Parathyroid adenoma (tissue), 2 donors: ENCODE data around the gene VSIG10.

Source experiments
- H2AFZ ChIP-seq: fragments of 300-600 bp; sonication (generic); one replicate; pipeline ENCODE4 v1.7.0; 2017; ENCODE audit warnings: antibody characterized with exemption, mild to moderate bottlenecking
- H3K27ac ChIP-seq: fragments of 300-600 bp; sonication (generic); one replicate; pipeline ENCODE4 v1.7.0; 2017
- H3K27me3 ChIP-seq: fragments of 300-600 bp; sonication (generic); one replicate; pipeline ENCODE4 v1.7.0; 2017; ENCODE audit warnings: low read length; ENCODE audit not compliant: control insufficient read depth, insufficient read depth
- H3K36me3 ChIP-seq: fragments of 300-600 bp; sonication (generic); one replicate; pipeline ENCODE4 v1.7.0; 2017; ENCODE audit warnings: low read length; ENCODE audit not compliant: control insufficient read depth, insufficient read depth
- H3K4me1 ChIP-seq: fragments of 300-600 bp; sonication (generic); one replicate; pipeline ENCODE4 v1.7.0; 2017; ENCODE audit warnings: control low read depth
- H3K4me2 ChIP-seq: fragments of 300-600 bp; sonication (generic); one replicate; pipeline ENCODE4 v1.7.0; 2017; ENCODE audit warnings: low read length
- H3K4me3 ChIP-seq: fragments of 300-600 bp; sonication (generic); one replicate; pipeline ENCODE4 v1.7.0; 2017; ENCODE audit warnings: low read depth, low read length
- H3K79me2 ChIP-seq: fragments of 300-600 bp; sonication (generic); one replicate; pipeline ENCODE4 v1.7.0; 2017; ENCODE audit warnings: control low read depth
- H3K9ac ChIP-seq: fragments of 300-600 bp; sonication (generic); one replicate; pipeline ENCODE4 v1.7.0; 2017; ENCODE audit warnings: mild to moderate bottlenecking
- H3K9me3 ChIP-seq: fragments of 300-600 bp; sonication (generic); one replicate; pipeline ENCODE4 v1.7.0; 2017; ENCODE audit warnings: low read length; ENCODE audit not compliant: control insufficient read depth
- TF ChIP-seq, protein P1 (sequence below): fragments of 300-600 bp; sonication (generic); IDR thresholded peaks from one replicate; pipeline ENCODE4 v1.7.0; 2017; ENCODE audit warnings: antibody characterized with exemption, mild to moderate bottlenecking
- donor health status: primary hyperparathyroidism.

Gene VSIG10

DNA sequence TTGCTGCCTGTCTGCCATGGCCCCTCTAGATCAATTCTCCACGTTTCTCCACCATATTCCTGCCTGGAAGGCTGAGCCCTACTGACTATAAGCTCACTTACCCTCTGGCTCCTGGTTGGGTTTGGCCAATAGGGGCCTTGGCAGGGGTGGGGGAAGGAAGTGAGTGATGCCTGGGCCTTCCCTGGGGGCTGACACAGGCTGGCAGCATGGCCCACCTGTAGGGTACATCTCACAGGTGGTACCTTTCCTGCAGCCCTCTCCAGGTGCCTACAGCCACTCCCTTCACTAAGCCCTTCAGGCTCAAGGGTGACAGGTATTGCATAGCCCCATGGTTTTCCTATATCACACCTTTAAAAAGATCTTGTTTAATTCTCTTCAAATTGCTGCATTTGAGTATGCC is 83.8 kb downstream of the VSIG10 start:
- no peak overlapping the region for H3K4me2 ChIP-seq
- peaks cover 3% of the 10 kb centered on the region for H3K4me1 ChIP-seq
- H3K4me3 ChIP-seq: no peak overlapping the region
- H3K36me3 ChIP-seq: no peaks in the 10 kb centered on the region
- no peak overlapping the region for H2AFZ ChIP-seq
- TF ChIP-seq, protein P1, sequence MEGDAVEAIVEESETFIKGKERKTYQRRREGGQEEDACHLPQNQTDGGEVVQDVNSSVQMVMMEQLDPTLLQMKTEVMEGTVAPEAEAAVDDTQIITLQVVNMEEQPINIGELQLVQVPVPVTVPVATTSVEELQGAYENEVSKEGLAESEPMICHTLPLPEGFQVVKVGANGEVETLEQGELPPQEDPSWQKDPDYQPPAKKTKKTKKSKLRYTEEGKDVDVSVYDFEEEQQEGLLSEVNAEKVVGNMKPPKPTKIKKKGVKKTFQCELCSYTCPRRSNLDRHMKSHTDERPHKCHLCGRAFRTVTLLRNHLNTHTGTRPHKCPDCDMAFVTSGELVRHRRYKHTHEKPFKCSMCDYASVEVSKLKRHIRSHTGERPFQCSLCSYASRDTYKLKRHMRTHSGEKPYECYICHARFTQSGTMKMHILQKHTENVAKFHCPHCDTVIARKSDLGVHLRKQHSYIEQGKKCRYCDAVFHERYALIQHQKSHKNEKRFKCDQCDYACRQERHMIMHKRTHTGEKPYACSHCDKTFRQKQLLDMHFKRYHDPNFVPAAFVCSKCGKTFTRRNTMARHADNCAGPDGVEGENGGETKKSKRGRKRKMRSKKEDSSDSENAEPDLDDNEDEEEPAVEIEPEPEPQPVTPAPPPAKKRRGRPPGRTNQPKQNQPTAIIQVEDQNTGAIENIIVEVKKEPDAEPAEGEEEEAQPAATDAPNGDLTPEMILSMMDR: no peak
- no peak overlapping the region for H3K27ac ChIP-seq
- H3K9me3 ChIP-seq: no peaks in the 10 kb centered on the region
- H3K79me2 ChIP-seq: no peaks in the 10 kb centered on the region
- no peak overlapping the region for H3K9ac ChIP-seq
- no peaks in the 10 kb centered on the region for H3K27me3 ChIP-seq

DNA sequence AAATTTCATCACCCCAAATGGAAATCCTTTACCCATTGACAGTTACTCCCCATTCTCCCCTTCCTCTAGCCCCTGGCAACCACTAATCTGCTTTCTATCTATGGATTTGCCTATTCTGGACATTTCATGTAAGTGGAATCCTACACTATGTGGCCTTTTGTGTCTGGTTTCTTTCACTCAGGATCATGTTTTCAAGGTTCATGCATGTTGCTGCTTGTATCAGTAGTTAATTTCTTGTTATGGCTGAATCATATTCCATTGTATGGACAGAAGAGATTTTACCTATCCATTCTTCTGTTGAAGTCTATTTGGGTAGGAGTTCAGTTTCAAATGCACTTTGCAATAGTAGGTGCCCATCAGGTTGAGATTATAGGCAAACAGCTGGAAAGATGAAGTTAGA is 85.9 kb downstream of the VSIG10 start:
- H3K4me3 ChIP-seq: no peak overlapping the region
- no peaks in the 10 kb centered on the region for H3K9me3 ChIP-seq
- no peaks in the 10 kb centered on the region for H3K36me3 ChIP-seq
- H3K4me1 ChIP-seq: peaks cover 3% of the 10 kb centered on the region
- no peak overlapping the region for H2AFZ ChIP-seq
- H3K27me3 ChIP-seq: no peaks in the 10 kb centered on the region
- no peaks in the 10 kb centered on the region for H3K79me2 ChIP-seq
- H3K27ac ChIP-seq: no peak overlapping the region
- no peak overlapping the region for H3K4me2 ChIP-seq
- TF ChIP-seq, protein P1: no peak
- no peak overlapping the region for H3K9ac ChIP-seq

GRCh38 chr12:118016424-118017264 is 87.2 kb downstream of the VSIG10 start, which contains the start of gene RFC5:
TSS of gene RFC5 (plus strand) at chr12:118016703. CDS start at chr12:118016828, 125 bp downstream.
- H3K27ac ChIP-seq: no peak within 1 kb of the TSS

GRCh38 chr12:118015944-118016343 is 87.9 kb downstream of the VSIG10 start:
- TF ChIP-seq, protein P1: no peak
- Histone ChIP-seq H3K79me2 (no peaks in the 10 kb centered on the region), H3K4me3 (peak overlapping the region; percentile 96), H3K27ac (no peak overlapping the region), H3K9ac (no peak overlapping the region), H2AFZ (peak overlapping the region; percentile 86), H3K4me1 (peaks cover 3% of the 10 kb centered on the region), H3K27me3 (no peaks in the 10 kb centered on the region), H3K4me2 (peak overlapping the region; percentile 76), H3K36me3 (no peaks in the 10 kb centered on the region), H3K9me3 (no peaks in the 10 kb centered on the region)

More at GRCh38 chr12:118016424-118017264, 87.2 kb downstream of the VSIG10 start, which contains the start of gene RFC5:
- no peaks in the 10 kb centered on the region for H3K27me3 ChIP-seq
- peak within 1 kb of the TSS; percentile 76 for H3K4me2 ChIP-seq
- peaks cover 3% of the 10 kb centered on the region for H3K4me1 ChIP-seq
- H3K4me3 ChIP-seq: peak within 1 kb of the TSS; percentile 96
- H3K36me3 ChIP-seq: no peaks in the 10 kb centered on the region
- TF ChIP-seq, protein P1: no peak
- no peaks in the 10 kb centered on the region for H3K9me3 ChIP-seq
- no peak within 1 kb of the TSS for H3K9ac ChIP-seq
- H2AFZ ChIP-seq: peak within 1 kb of the TSS; percentile 86
- no peaks in the 10 kb centered on the region for H3K79me2 ChIP-seq

- TF ChIP-seq, protein P1: no peak
- Histone ChIP-seq H2AFZ (no peak overlapping the region), H3K9me3 (no peaks in the 10 kb centered on the region), H3K4me1 (peaks cover 3% of the 10 kb centered on the region), H3K27ac (no peak overlapping the region), H3K4me2 (no peak overlapping the region), H3K79me2 (no peaks in the 10 kb centered on the region), H3K4me3 (no peak overlapping the region), H3K9ac (no peak overlapping the region), H3K36me3 (no peaks in the 10 kb centered on the region), H3K27me3 (no peaks in the 10 kb centered on the region)
Observed at GRCh38 chr12:118015306-118015705, 88.5 kb downstream of the VSIG10 start.
